HG02973 (cell line): ENCODE data around the gene PBX3.
A peak's percentile ranks its signal among the peaks of the same experiment; 100 is the strongest.

Experiments
- ATAC-seq: cut with Tn5 transposase; IDR thresholded peaks from one replicate; pipeline ENCODE4 v1.9.1; 2021; ENCODE audit warnings: moderate library complexity; ENCODE audit not compliant: unreplicated experiment

PBX3 gene

GRCh38 chr9:125854553-125855275 is 107.5 kb downstream of the PBX3 start:
- no peak for ATAC-seq

- ATAC-seq = no peak
These were observed 109.2 kb downstream of the PBX3 start for GRCh38 chr9:125856331-125856730.

DNA sequence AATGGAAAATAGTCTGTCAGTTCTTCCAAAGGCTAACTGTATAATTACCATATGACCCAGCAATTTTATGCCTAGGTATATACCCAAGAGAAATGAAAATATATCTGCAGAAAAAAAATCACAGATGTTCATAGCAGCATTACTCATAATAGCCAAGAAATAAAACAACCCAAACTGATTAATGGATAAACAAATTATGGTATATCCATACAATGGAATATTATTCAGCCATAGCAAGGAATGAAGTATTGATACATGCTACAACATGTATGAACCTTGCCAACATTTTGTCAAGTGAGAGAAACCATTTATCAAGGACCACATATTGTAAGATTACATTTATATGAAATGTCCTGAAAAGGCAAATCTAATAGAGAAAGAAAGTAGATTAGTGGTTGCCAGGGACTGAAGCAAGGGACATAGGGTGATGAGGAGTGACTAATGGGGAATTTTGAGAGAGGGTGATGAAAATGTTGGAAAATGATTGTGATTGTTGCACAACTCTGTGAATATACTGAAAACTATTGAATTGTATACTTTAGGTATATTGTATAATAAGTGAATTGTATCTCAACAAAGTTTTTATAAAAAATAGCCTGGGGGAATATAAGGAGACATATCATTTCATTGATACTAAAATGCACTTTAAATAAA is 114.4 kb downstream of the PBX3 start:
- no peak for ATAC-seq

DNA sequence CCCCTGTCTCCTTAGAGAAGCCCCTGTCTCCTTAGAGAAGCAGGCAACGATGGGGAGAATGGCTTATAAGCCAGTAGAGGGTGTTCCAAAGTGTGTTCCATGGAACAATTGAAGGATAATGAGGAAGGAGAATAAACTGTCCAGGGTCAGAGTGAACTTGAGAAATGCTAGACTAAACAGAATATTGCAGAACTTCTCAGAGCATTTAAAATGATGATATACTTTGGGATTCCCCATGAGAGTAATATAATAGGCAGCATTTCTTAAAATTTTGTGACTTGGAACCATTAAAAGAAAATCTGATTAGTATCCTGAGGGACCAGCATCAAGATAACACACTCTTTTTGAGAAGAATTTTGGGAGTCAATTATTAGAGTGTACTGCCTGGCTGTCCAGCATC is 116.8 kb downstream of the PBX3 start:
- ATAC-seq = no peak

GRCh38 chr9:125867751-125868415 is 120.7 kb downstream of the PBX3 start:
- ATAC-seq = no peak

DNA sequence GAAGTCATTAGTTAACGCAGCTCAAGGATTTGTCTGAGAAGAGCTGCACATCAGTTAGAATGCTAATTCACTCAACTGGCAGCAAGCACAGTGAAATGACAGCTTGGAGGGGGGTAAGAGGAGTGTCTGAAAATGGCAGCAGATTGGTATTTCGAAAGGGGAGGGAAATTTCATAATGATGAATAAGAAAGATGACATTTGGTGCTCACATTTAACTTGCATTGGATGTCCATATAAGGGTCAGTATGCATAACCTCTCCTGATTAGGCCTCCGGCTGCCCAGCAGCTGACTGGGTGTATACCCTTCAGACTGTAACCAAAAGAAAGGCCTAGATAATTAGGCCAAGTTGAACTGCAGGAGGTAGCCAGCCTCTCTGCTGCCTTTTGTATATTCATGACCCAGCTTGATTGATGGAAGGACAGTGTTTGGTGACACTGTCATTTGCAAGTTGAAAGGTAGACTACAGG is 131.0 kb downstream of the PBX3 start:
- ATAC-seq = no peak

- no peak for ATAC-seq
These were observed 133.9 kb downstream of the PBX3 start for GRCh38 chr9:125881042-125881441.

- ATAC-seq = no peak
These were observed 136.5 kb downstream of the PBX3 start for GRCh38 chr9:125883565-125884217.

GRCh38 chr9:125884218-125884595 is 137.0 kb downstream of the PBX3 start:
- ATAC-seq = no peak

- ATAC-seq = no peak
These were observed 138.3 kb downstream of the PBX3 start for GRCh38 chr9:125885405-125886034.

GRCh38 chr9:125886365-125886764 is 139.2 kb downstream of the PBX3 start:
- ATAC-seq = no peak

GRCh38 chr9:125887172-125887571 is 140.0 kb downstream of the PBX3 start:
- no peak for ATAC-seq

DNA sequence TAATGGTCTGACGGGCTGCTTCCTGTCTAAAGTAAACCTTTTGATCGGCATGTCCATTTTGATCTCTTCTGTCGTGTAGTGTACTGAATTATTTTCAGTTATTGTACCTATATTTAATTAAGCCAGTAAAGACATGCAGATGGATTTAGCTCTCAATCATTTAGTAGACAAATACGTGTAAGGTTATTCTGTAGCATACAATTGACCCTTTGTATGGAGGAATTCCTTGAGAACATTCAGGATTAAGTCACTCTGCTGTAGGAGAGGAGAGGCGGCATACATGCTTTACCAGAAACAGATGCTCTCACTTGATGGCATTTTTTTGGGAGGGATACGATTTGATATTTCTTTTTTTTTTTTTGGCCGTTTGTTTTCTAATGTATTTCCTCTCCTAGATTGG is 141.0 kb downstream of the PBX3 start:
- ATAC-seq = no peak

DNA sequence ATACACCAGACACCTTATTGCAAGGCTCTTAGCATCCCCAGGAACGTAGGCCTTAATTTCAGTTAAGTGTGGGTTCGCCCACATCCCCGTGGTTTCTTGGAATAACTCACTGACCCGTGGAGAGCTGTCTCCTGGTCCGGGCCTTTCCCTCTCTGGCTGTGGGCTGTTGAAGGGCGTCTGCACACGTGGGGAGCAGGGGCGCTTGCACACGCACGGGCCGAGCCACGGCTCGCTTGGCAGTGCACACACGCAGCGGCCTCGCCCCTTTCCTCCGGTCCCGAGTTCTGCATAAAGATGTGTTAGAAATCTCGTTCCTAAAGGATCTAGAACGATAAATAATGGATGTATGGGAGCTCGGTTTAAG is 141.9 kb downstream of the PBX3 start:
- ATAC-seq = peak; percentile 35

GRCh38 chr9:125889476-125890419 is 142.6 kb downstream of the PBX3 start:
- ATAC-seq = peak; percentile 42

- ATAC-seq = no peak
These were observed 143.7 kb downstream of the PBX3 start for GRCh38 chr9:125890826-125891225.

- ATAC-seq = no peak
These were observed 146.1 kb downstream of the PBX3 start for GRCh38 chr9:125893277-125893676.

GRCh38 chr9:125894566-125894965 is 147.4 kb downstream of the PBX3 start:
- ATAC-seq = no peak

- ATAC-seq = no peak
These were observed 149.2 kb downstream of the PBX3 start for GRCh38 chr9:125896404-125896803.

- ATAC-seq = no peak
These were observed 149.8 kb downstream of the PBX3 start for GRCh38 chr9:125896964-125897363.
